Epithelial cell of proximal tubule (primary cell): ENCODE measurements around the gene EMILIN1. TPM values are rescaled to one million over a fixed set of nuclear protein-coding genes. Genes with fewer than 3 reads are reported as not detected.
"Not testable (repeated sequence)": the region's sequence is repeated elsewhere in the genome, so short reads cannot be mapped to it uniquely, and the experiment has no call there.

Source experiments
- DNase-seq: peaks from one replicate; pipeline ENCODE4 v3.0.0-alpha.2; 2011; ENCODE audit warnings: low read depth
- H3K4me3 ChIP-seq: 2 replicates; pipeline ENCODE4 v1.5.1; 2011; ENCODE audit warnings: low read depth, mild to moderate bottlenecking, low read length
- CTCF ChIP-seq: conservative IDR thresholded peaks from 2 replicates; pipeline ENCODE4 v1.5.1; 2012; ENCODE audit warnings: low read depth, mild to moderate bottlenecking, low read length
- total RNA-seq: library from RNA; depleted of rRNA; stranded (reverse); fragments of >200 nt; gene quantifications from 2 replicates; pipeline ENCODE4 v1.2.3, GENCODE V29; 2015

EMILIN1 gene
- total RNA-seq, 1 donor from 2014 or later, result 2.1 TPM

- no peak for TF ChIP-seq CTCF
- no peak for DNase-seq
- no peak overlapping the region for H3K4me3 ChIP-seq
Measured at GRCh38 chr2:27105981-27106380, 27.6 kb downstream of the EMILIN1 start.

GRCh38 chr2:27108221-27108620, 29.8 kb downstream of the EMILIN1 start:
- DNase-seq, result no peak
- H3K4me3 ChIP-seq, result no peak overlapping the region
- TF ChIP-seq CTCF, result no peak

GRCh38 chr2:27109083-27109482, 30.7 kb downstream of the EMILIN1 start:
- TF ChIP-seq CTCF, result no peak
- H3K4me3 ChIP-seq, result no peak overlapping the region
- no peak for DNase-seq

GRCh38 chr2:27110603-27111352, 32.4 kb downstream of the EMILIN1 start:
- DNase-seq, H3K4me3 ChIP-seq: not testable (repeated sequence)

- not testable (repeated sequence) for H3K4me3 ChIP-seq, DNase-seq
Measured at GRCh38 chr2:27111392-27112078, 33.1 kb downstream of the EMILIN1 start.

- TF ChIP-seq CTCF, result no peak
- H3K4me3 ChIP-seq, result no peak overlapping the region
- no peak for DNase-seq
Measured at GRCh38 chr2:27115519-27115918, 37.1 kb downstream of the EMILIN1 start.

- no peak for TF ChIP-seq CTCF
- DNase-seq, result no peak
- peak overlapping the region; percentile 49 for H3K4me3 ChIP-seq
Measured at GRCh38 chr2:27117995-27118524, 39.6 kb downstream of the EMILIN1 start.
